Neural cell (in vitro differentiated cells): Measurements from ENCODE around the gene TEX261. TPM values are rescaled to one million over a fixed set of nuclear protein-coding genes. Genes with fewer than 3 reads are reported as not detected.

Experiments used
- H2AFZ ChIP-seq: fragments of 200-600, 300-800 bp; sonication (generic), shearing (Covaris generic); 2 replicates; pipeline ENCODE4 v1.6.0; 2014; ENCODE audit warnings: low read depth, mild to moderate bottlenecking, antibody characterized with exemption, low read length, moderate library complexity
- H3F3A ChIP-seq: fragments of 200-600 bp; shearing (Covaris generic); 2 replicates; pipeline ENCODE4 v1.6.1; 2016; ENCODE audit warnings: mild to moderate bottlenecking, moderate library complexity, mixed read lengths, antibody characterized with exemption, low read length; ENCODE audit not compliant: insufficient read depth, poor library complexity, severe bottlenecking
- H3K27ac ChIP-seq: fragments of 200-600, 300-800 bp; sonication (generic), shearing (Covaris generic); 2 replicates; pipeline ENCODE4 v1.5.1; 2014; ENCODE audit warnings: mild to moderate bottlenecking, low read length, moderate library complexity
- H3K27me3 ChIP-seq: fragments of 300-800, 200-600 bp; sonication (generic), shearing (Covaris generic); 2 replicates; pipeline ENCODE4 v1.6.0; 2014; ENCODE audit warnings: mild to moderate bottlenecking, low read depth, low read length, moderate library complexity; ENCODE audit not compliant: insufficient read depth
- H3K36me3 ChIP-seq: fragments of 300-800, 200-600 bp; sonication (generic), shearing (Covaris generic); 2 replicates; pipeline ENCODE4 v1.5.1; 2014; ENCODE audit warnings: mild to moderate bottlenecking, antibody characterized with exemption, low read length, moderate library complexity; ENCODE audit not compliant: insufficient read depth
- H3K4me2 ChIP-seq: fragments of 300-800, 200-600 bp; sonication (generic), shearing (Covaris generic); 2 replicates; pipeline ENCODE4 v1.6.0; 2014; ENCODE audit warnings: mild to moderate bottlenecking, low read length
- H3K4me3 ChIP-seq: fragments of 300-800, 200-600 bp; sonication (generic), shearing (Covaris generic); 2 replicates; pipeline ENCODE4 v1.5.1; 2014; ENCODE audit warnings: mild to moderate bottlenecking, low read length, moderate library complexity
- H3K79me2 ChIP-seq: fragments of 200-600 bp; shearing (Covaris generic); replicated peaks from 2 replicates; pipeline ENCODE4 v1.6.0; 2014; ENCODE audit warnings: mild to moderate bottlenecking, low read length, moderate library complexity; ENCODE audit not compliant: insufficient read depth
- H3K9ac ChIP-seq: fragments of 300-800, 200-600 bp; sonication (generic), shearing (Covaris generic); 2 replicates; pipeline ENCODE4 v1.6.1; 2016; ENCODE audit warnings: mild to moderate bottlenecking, low read length, mixed read lengths
- H3K9me2 ChIP-seq: fragments of 200-600 bp; shearing (Covaris generic); 2 replicates; pipeline ENCODE4 v1.6.1; 2016; ENCODE audit warnings: mild to moderate bottlenecking, low read length, mixed read lengths; ENCODE audit not compliant: insufficient read depth
- H3K9me3 ChIP-seq: fragments of 200-600, 300-800 bp; sonication (generic), shearing (Covaris generic); 2 replicates; pipeline ENCODE4 v1.6.1; 2016; ENCODE audit warnings: mild to moderate bottlenecking, mixed run types, low read length, moderate library complexity, mixed read lengths
- H4K20me1 ChIP-seq: fragments of 200-600 bp; shearing (Covaris generic); 2 replicates; pipeline ENCODE4 v1.6.1; 2016; ENCODE audit warnings: mild to moderate bottlenecking, mixed run types; ENCODE audit not compliant: insufficient read depth
- CTCF ChIP-seq: fragments of 450-650 bp; IDR thresholded peaks from 2 replicates; pipeline ENCODE4 v1.5.1; 2014; ENCODE audit warnings: antibody characterized with exemption, mild to moderate bottlenecking, moderate library complexity; ENCODE audit not compliant: poor library complexity, severe bottlenecking
- EP300 ChIP-seq: fragments of 450-650 bp; conservative IDR thresholded peaks from 2 replicates; pipeline ENCODE4 v1.6.1; 2014; ENCODE audit warnings: antibody characterized with exemption, mild to moderate bottlenecking, moderate library complexity; ENCODE audit not compliant: poor library complexity, severe bottlenecking
- EZH2 ChIP-seq: fragments of 200-600, 300-800 bp; shearing (Covaris generic), sonication (generic); IDR thresholded peaks from 2 replicates; pipeline ENCODE4 v1.6.1; 2014; ENCODE audit warnings: antibody characterized with exemption, low read length, borderline replicate concordance, mild to moderate bottlenecking; ENCODE audit not compliant: insufficient read depth, poor library complexity, severe bottlenecking
- MXI1 ChIP-seq: fragments of 450-650 bp; conservative IDR thresholded peaks from 2 replicates; pipeline ENCODE4 v1.6.1; 2014; ENCODE audit warnings: antibody characterized with exemption, mild to moderate bottlenecking; ENCODE audit not compliant: poor library complexity, severe bottlenecking
- POLR2AphosphoS5 ChIP-seq: IDR thresholded peaks from 2 replicates; pipeline ENCODE4 v1.6.1; 2012
- RAD21 ChIP-seq: fragments of 450-650 bp; conservative IDR thresholded peaks from 2 replicates; pipeline ENCODE4 v1.6.1; 2014; ENCODE audit warnings: antibody characterized with exemption, mild to moderate bottlenecking, moderate library complexity
- REST ChIP-seq: IDR thresholded peaks from 2 replicates; pipeline ENCODE4 v1.6.1; 2012; ENCODE audit warnings: borderline replicate concordance
- SMC3 ChIP-seq: fragments of 450-650 bp; conservative IDR thresholded peaks from 2 replicates; pipeline ENCODE4 v1.6.1; 2014; ENCODE audit warnings: antibody characterized with exemption, mild to moderate bottlenecking, moderate library complexity; ENCODE audit not compliant: poor library complexity
- TAF1 ChIP-seq: IDR thresholded peaks from 2 replicates; pipeline ENCODE4 v1.6.1; 2012; ENCODE audit warnings: low read depth
- polyA plus RNA-seq: library from polyadenylated mRNA; depleted of rRNA; stranded (reverse); fragments of >200 nt; gene quantifications from 2 replicates; pipeline ENCODE4 v1.2.3, GENCODE V29; 2014

Gene TEX261
- polyA plus RNA-seq, 1 donor from 2014 or later: 48.2 TPM

- no peaks in the 10 kb centered on the region for H3K9me3 ChIP-seq
- H3K4me2 ChIP-seq: no peak overlapping the region
- H3K79me2 ChIP-seq: no peaks in the 10 kb centered on the region
- H4K20me1 ChIP-seq: no peaks in the 10 kb centered on the region
- H3K27ac ChIP-seq: peak overlapping the region; percentile 75
- H3F3A ChIP-seq: no peaks in the 10 kb centered on the region
- H3K9ac ChIP-seq: peak overlapping the region; percentile 50
- H3K9me2 ChIP-seq: no peaks in the 10 kb centered on the region
- peak overlapping the region; percentile 40 for H3K4me3 ChIP-seq
- H3K36me3 ChIP-seq: no peaks in the 10 kb centered on the region
- no peak overlapping the region for H2AFZ ChIP-seq
- TF ChIP-seq CTCF (no peak), EZH2 (no peak), EP300 (no peak), SMC3 (no peak), TAF1 (no peak), RAD21 (no peak), REST (no peak), POLR2AphosphoS5 (no peak), MXI1 (no peak)
- no peaks in the 10 kb centered on the region for H3K27me3 ChIP-seq
These were observed 10.9 kb upstream of the TEX261 start for GRCh38 chr2:71005271-71006202.

- Histone ChIP-seq H3K9ac (no peak overlapping the region), H2AFZ (no peak overlapping the region)
- TF ChIP-seq MXI1: no peak
- no peak for TF ChIP-seq SMC3
- TF ChIP-seq POLR2AphosphoS5: no peak
- TF ChIP-seq EP300: no peak
- no peak for TF ChIP-seq EZH2
- TF ChIP-seq CTCF: no peak
- TF ChIP-seq TAF1: no peak
- no peak for TF ChIP-seq RAD21
- no peak for TF ChIP-seq REST
These were observed 10.2 kb upstream of the TEX261 start for GRCh38 chr2:71004857-71005256.

More at GRCh38 chr2:71004857-71005256, 10.2 kb upstream of the TEX261 start:
- Histone ChIP-seq H3K27me3 (no peaks in the 10 kb centered on the region), H3K4me3 (no peak overlapping the region), H3K9me3 (no peaks in the 10 kb centered on the region), H4K20me1 (no peaks in the 10 kb centered on the region), H3K4me2 (no peak overlapping the region), H3K27ac (no peak overlapping the region), H3F3A (no peaks in the 10 kb centered on the region), H3K36me3 (no peaks in the 10 kb centered on the region), H3K79me2 (no peaks in the 10 kb centered on the region), H3K9me2 (no peaks in the 10 kb centered on the region)
